OCI-LY7 (cell line): ENCODE results near the gene TMEM139.

Source experiments
- EZH2phosphoT487 ChIP-seq: fragments of 200-600 bp; sonication (generic); IDR thresholded peaks from 2 replicates; pipeline ENCODE4 v1.6.1; 2018; ENCODE audit warnings: low read depth, borderline replicate concordance, mild to moderate bottlenecking, mixed run types, antibody characterized with exemption, low read length, moderate library complexity, mixed read lengths
- TF ChIP-seq, protein P1 (sequence below): fragments of 200-600 bp; sonication (generic); conservative IDR thresholded peaks from 2 replicates; pipeline ENCODE4 v1.5.1; 2014; ENCODE audit warnings: mild to moderate bottlenecking, antibody characterized with exemption, low read length, moderate library complexity, mixed read lengths

DNA sequence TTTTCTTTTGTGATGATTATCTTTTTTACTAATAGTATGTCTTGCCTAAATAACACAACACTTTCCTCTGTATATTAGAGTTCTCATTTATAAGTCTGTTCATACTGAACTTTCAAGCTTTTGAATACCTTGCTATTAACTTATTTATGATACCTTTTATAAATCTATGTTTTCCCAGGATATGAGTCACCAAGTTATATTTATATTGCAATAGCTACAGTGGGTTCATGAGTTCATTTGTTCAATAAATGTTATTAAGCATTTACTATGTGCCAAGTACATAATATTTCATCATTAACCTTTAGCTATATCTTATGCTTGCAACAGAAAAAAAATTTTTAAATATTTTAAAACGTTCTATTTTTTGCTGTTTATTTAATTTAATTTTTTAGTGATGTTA, 49.5 kb downstream of the TMEM139 start:
- TF ChIP-seq, protein P1, sequence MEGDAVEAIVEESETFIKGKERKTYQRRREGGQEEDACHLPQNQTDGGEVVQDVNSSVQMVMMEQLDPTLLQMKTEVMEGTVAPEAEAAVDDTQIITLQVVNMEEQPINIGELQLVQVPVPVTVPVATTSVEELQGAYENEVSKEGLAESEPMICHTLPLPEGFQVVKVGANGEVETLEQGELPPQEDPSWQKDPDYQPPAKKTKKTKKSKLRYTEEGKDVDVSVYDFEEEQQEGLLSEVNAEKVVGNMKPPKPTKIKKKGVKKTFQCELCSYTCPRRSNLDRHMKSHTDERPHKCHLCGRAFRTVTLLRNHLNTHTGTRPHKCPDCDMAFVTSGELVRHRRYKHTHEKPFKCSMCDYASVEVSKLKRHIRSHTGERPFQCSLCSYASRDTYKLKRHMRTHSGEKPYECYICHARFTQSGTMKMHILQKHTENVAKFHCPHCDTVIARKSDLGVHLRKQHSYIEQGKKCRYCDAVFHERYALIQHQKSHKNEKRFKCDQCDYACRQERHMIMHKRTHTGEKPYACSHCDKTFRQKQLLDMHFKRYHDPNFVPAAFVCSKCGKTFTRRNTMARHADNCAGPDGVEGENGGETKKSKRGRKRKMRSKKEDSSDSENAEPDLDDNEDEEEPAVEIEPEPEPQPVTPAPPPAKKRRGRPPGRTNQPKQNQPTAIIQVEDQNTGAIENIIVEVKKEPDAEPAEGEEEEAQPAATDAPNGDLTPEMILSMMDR = no peak
- TF ChIP-seq EZH2phosphoT487 = no peak
